ENCODE results near the gene ARID1B. TPM values are rescaled to one million over a fixed set of nuclear protein-coding genes. Genes with fewer than 3 reads are reported as not detected.

Gene ARID1B
- total and polyA plus RNA-seq, 9 of the 15 experiments (the other 6 are each of a cell fraction or from before 2014, with no cell fraction given), result 12.5 to 50.5 (median 25.8) TPM

DNA sequence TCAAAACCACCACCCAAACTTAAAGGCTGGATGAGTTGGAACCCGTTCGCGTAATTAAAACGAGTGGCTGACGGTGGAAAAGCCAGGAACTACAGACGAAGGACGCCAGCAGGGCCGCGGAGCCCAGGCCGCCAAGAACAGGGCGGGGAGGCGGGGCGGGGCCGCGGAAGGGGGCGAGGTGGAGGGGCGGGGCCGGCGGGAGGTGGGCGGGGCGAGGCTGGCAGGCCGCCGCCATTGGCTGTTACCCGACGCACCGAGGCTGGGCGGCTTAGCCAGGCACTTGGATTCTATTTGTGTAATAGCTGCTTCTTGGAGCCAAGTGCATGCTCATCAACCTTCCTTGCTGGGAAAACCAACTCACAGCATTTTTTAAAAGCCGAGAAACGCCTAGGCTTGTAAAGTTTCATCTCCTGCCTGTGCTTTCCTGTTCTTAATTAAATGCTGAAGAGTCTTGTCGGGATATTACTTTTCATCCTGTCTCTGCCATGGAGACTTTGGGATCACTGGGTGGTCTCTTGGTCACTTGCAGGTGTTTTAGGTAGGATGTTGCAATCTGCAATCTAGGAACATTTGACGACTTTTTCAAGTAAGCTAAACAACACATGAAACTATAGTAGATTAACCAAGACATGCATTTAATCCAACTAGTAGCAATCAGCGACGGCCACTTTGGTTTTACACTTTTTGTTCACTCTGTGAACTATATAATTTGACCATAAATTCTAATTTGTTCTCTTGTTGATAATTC, 245.0 kb downstream of the ARID1B start (continued):
- TF ChIP-seq, protein P1, sequence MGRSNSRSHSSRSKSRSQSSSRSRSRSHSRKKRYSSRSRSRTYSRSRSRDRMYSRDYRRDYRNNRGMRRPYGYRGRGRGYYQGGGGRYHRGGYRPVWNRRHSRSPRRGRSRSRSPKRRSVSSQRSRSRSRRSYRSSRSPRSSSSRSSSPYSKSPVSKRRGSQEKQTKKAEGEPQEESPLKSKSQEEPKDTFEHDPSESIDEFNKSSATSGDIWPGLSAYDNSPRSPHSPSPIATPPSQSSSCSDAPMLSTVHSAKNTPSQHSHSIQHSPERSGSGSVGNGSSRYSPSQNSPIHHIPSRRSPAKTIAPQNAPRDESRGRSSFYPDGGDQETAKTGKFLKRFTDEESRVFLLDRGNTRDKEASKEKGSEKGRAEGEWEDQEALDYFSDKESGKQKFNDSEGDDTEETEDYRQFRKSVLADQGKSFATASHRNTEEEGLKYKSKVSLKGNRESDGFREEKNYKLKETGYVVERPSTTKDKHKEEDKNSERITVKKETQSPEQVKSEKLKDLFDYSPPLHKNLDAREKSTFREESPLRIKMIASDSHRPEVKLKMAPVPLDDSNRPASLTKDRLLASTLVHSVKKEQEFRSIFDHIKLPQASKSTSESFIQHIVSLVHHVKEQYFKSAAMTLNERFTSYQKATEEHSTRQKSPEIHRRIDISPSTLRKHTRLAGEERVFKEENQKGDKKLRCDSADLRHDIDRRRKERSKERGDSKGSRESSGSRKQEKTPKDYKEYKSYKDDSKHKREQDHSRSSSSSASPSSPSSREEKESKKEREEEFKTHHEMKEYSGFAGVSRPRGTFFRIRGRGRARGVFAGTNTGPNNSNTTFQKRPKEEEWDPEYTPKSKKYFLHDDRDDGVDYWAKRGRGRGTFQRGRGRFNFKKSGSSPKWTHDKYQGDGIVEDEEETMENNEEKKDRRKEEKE (IDR thresholded peaks at IDR 0.05; ENCODE audit: borderline replicate concordance in 1 of 2, control insufficient read depth in 1 of 2, low read depth in 2 of 2, low read length in 1 of 2), result no peak
- 0 out of 2 replicates have a peak, but pooled peaks have one; percentile 47 for TF ChIP-seq SMARCE1 (IDR thresholded peaks at IDR 0.05)
- TF ChIP-seq, protein P2, sequence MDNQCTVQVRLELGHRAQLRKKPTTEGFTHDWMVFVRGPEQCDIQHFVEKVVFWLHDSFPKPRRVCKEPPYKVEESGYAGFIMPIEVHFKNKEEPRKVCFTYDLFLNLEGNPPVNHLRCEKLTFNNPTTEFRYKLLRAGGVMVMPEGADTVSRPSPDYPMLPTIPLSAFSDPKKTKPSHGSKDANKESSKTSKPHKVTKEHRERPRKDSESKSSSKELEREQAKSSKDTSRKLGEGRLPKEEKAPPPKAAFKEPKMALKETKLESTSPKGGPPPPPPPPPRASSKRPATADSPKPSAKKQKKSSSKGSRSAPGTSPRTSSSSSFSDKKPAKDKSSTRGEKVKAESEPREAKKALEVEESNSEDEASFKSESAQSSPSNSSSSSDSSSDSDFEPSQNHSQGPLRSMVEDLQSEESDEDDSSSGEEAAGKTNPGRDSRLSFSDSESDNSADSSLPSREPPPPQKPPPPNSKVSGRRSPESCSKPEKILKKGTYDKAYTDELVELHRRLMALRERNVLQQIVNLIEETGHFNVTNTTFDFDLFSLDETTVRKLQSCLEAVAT (IDR thresholded peaks at IDR 0.05), result peak in 1 of 2 experiments; percentile 64; a peak in 1 of 4 replicates
- TF ChIP-seq FOXJ2 (tag; IDR thresholded peaks at IDR 0.05), result no peak
- TF ChIP-seq ZNF316 (IDR thresholded peaks at IDR 0.05), result peak; percentile 19; the same call in 1 of the 2 replicates
- TF ChIP-seq ATF1 (CRISPR knock-in tag; IDR thresholded peaks at IDR 0.05), result no peak
- TF ChIP-seq ATF1 (tag; IDR thresholded peaks at IDR 0.05), result 0 out of 2 replicates have a peak, but pooled peaks have one; percentile 1
- TF ChIP-seq, protein P3, sequence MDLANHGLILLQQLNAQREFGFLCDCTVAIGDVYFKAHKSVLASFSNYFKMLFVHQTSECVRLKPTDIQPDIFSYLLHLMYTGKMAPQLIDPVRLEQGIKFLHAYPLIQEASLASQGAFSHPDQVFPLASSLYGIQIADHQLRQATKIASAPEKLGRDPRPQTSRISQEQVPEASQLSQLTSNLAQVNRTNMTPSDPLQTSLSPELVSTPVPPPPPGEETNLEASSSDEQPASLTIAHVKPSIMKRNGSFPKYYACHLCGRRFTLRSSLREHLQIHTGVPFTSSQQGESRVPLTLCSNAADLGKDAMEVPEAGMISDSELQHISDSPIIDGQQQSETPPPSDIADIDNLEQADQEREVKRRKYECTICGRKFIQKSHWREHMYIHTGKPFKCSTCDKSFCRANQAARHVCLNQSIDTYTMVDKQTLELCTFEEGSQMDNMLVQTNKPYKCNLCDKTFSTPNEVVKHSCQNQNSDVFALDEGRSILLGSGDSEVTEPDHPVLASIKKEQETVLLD (IDR thresholded peaks at IDR 0.05), result no peak
- TF ChIP-seq OTX1 (CRISPR knock-in tag; IDR thresholded peaks at IDR 0.05), result no peak
- no peak for TF ChIP-seq SNIP1 (IDR thresholded peaks at IDR 0.05; ENCODE audit: low read depth)
- TF ChIP-seq CBX2 (IDR thresholded peaks at IDR 0.05; ENCODE audit: insufficient read depth, low read length, poor library complexity, severe bottlenecking), result no peak
- TF ChIP-seq NFRKB (IDR thresholded peaks at IDR 0.05; ENCODE audit: low read depth), result 0 out of 2 replicates have a peak, but pooled peaks have one; percentile 47
- no peak for TF ChIP-seq GTF2F1 (IDR thresholded peaks at IDR 0.05; ENCODE audit: low read depth, low read length)
- no peak for TF ChIP-seq MTF1 (CRISPR knock-in tag; IDR thresholded peaks at IDR 0.05; ENCODE audit: borderline replicate concordance)
- peak; percentile 43 for TF ChIP-seq SUPT5H (IDR thresholded peaks at IDR 0.05)
- no peak for TF ChIP-seq ZZZ3 (IDR thresholded peaks at IDR 0.05)
- TF ChIP-seq, protein P4, sequence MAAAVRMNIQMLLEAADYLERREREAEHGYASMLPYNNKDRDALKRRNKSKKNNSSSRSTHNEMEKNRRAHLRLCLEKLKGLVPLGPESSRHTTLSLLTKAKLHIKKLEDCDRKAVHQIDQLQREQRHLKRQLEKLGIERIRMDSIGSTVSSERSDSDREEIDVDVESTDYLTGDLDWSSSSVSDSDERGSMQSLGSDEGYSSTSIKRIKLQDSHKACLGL (CRISPR knock-in tag; IDR thresholded peaks at IDR 0.05; ENCODE audit: borderline replicate concordance, poor library complexity, severe bottlenecking), result no peak
- no peak for TF ChIP-seq ZNF668 (CRISPR knock-in tag; IDR thresholded peaks at IDR 0.05)
- no peak for TF ChIP-seq ZNF134 (CRISPR knock-in tag; conservative IDR thresholded peaks at IDR 0.05)
- no peak for TF ChIP-seq KAT2B (IDR thresholded peaks at IDR 0.05; ENCODE audit: low read depth, low read length)
- TF ChIP-seq HEY1 (CRISPR knock-in tag; IDR thresholded peaks at IDR 0.05; ENCODE audit: borderline replicate concordance), result no peak
- no peak for TF ChIP-seq RBM22 (IDR thresholded peaks at IDR 0.05; ENCODE audit: low read depth, low read length, poor library complexity, severe bottlenecking)
- TF ChIP-seq POLR2AphosphoS2 (IDR thresholded peaks at IDR 0.05; ENCODE audit: low read length), result no peak
- TF ChIP-seq ZNF274 (IDR thresholded peaks at IDR 0.05; ENCODE audit: borderline replicate concordance, low read depth, low read length), result no peak
